GM18517 (cell line): ENCODE data around the gene KCNMA1.

ENCODE experiments used
- ATAC-seq: cut with Tn5 transposase; IDR thresholded peaks from one replicate; pipeline ENCODE4 v1.9.1; 2021; ENCODE audit warnings: mild to moderate bottlenecking, moderate library complexity; ENCODE audit not compliant: unreplicated experiment

Gene KCNMA1

GRCh38 chr10:77494756-77495541, 142.7 kb downstream of the KCNMA1 start:
- ATAC-seq, result no peak

DNA sequence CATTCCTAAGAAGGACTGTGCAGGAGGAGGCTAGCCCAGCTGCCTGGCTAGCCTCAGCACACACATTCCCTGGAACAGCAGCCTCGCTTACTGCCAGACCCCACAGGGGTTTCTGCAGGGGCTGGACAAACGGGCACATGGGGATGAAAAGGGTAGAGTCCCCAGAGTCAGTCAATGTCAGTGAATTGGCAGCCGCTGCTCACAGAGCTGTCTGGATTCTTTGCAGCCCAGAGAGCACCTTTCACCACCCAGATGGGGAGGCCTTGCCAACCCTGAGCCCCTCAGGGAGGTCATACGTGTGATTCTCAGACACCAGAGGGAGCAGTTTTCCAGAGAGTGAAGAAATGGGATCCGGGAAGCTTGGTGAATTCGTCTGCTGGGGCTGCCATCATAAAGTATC, 143.3 kb downstream of the KCNMA1 start:
- ATAC-seq, result no peak

GRCh38 chr10:77493851-77494261, 143.8 kb downstream of the KCNMA1 start:
- no peak for ATAC-seq

- ATAC-seq, result no peak
Measured at GRCh38 chr10:77493239-77493806, 144.3 kb downstream of the KCNMA1 start.

GRCh38 chr10:77492368-77492994, 145.1 kb downstream of the KCNMA1 start:
- ATAC-seq, result no peak

DNA sequence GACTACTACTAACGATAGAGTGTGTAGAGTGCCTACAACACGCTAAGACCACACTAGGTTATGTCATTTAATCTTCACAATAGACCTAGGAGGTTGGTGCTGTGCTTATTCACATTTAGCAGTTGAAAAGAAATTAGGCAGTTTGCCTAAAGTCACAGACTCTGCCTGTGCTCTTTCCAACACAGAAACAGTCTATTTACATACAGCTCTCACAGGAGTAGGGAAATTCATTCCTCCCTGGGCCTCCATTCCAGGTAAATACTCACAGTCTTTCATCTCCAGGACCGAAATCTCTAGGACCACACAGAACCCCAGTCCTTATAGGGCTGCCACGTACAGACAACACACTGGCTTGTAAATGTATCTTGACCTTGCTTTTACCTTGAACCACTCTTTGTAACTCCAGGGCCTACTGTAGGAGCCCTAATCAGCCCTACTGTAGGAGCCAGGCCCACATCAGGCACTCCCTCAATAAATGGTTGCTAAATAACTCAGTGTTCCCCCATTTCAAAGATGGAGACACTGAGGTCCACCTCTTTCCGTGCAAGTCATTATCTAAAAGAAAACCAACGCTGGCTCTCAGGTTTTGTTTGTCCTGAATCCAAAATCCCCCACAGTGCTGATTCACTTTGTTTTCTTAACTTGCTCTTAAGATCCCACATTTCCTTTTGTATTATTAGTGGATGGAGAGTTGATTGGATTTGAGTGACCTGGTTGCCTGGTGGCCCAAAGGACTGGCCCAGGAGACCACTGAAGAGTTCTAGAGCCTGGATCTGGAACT, 146.9 kb downstream of the KCNMA1 start:
- ATAC-seq, result no peak

- ATAC-seq, result no peak
Measured at GRCh38 chr10:77486517-77486916, 151.1 kb downstream of the KCNMA1 start.

- ATAC-seq, result no peak
Measured at GRCh38 chr10:77485847-77486246, 151.8 kb downstream of the KCNMA1 start.

GRCh38 chr10:77482072-77482471, 155.5 kb downstream of the KCNMA1 start:
- ATAC-seq, result no peak

GRCh38 chr10:77479586-77479985, 158.0 kb downstream of the KCNMA1 start:
- ATAC-seq, result no peak

DNA sequence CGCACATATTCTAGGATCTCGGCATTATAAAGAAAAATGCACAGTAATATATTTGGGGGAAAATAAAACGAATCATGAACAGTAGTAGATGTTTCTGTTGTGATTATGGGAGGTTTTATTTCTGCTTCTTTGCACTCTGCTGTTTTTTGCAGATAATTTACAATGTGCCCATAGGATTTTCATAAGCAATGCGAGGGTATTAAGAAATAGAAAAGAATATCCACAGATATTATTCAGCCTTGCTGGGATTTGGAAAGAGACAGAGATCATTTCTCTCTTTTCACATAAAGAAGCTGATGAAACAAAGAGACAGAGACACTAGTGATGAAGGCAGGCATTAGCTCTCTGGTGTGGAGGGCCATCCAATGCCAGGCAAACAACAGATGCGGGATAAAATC, 158.6 kb downstream of the KCNMA1 start:
- ATAC-seq, result no peak

DNA sequence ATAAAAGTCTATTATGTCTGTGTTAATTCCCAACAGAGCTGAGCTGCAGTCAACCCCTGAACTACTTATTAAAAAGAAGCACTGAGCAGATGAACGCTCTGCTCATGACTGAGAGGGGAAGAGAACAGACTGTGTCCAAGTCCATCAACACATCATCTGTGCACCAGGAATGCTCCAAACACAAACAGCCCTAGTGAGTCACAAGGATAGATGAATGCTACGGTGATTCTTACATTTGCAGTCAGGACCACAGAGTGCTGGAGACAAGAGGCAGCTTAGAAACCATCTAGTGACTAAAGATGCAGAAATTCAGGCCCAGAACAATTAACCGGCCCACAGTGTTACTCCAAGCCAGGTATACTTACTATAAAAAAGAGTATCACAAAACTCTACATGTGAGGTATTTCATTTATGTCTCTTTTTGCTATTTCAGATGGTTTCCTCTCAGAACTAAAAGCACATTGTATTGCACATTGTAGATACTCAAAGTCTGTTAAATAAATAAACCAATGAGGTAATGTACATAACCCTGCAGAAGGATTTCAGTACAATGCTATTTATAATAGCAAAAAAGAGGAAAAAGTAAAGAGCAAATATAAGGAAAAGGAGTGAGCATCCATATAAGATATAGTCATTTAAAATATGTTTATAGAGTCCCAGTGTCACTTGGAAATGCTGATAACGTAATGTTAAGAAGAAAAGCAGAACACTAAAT, 159.2 kb downstream of the KCNMA1 start:
- ATAC-seq, result no peak

GRCh38 chr10:77475522-77475921, 162.1 kb downstream of the KCNMA1 start:
- no peak for ATAC-seq

DNA sequence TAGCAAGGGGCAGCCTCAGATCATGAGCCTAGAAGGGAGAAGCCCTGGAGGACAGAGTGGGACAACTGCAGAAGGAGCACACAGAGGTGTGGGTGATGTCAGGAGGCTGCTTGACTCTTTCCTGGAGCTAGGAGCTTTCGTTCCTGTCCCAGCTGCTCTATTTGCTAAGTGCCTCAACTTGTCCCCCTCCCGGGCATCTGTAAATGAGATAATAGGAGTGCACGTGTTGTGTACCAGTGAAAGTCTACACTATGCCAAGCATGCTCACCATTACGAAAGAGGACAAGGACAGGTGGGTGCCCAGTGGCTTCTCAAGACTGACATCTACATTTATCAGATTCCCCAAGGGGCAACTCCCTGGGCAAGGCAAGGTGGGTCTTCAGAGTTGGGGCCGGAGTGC, 162.7 kb downstream of the KCNMA1 start:
- ATAC-seq, result no peak

- no peak for ATAC-seq
Measured at GRCh38 chr10:77474386-77474785, 163.2 kb downstream of the KCNMA1 start.

DNA sequence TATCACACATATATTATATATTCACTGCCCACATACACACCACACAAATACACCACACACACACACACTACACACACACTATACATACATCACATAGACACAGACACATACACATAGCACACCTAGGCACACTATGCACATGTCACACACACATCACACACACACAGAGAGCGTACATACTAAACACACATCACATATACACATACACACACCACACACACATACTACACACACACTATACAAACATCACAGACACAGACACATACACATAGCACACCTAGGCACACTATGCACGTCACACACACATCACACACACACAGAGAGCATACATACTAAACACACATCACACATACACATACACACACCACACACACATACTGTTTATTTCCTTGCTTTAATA, 165.5 kb downstream of the KCNMA1 start:
- ATAC-seq, result no peak

- ATAC-seq, result no peak
Measured at GRCh38 chr10:77471069-77471536, 166.5 kb downstream of the KCNMA1 start.

GRCh38 chr10:77467422-77467963, 170.1 kb downstream of the KCNMA1 start:
- no peak for ATAC-seq

GRCh38 chr10:77463967-77464745, 173.5 kb downstream of the KCNMA1 start:
- ATAC-seq, result no peak

DNA sequence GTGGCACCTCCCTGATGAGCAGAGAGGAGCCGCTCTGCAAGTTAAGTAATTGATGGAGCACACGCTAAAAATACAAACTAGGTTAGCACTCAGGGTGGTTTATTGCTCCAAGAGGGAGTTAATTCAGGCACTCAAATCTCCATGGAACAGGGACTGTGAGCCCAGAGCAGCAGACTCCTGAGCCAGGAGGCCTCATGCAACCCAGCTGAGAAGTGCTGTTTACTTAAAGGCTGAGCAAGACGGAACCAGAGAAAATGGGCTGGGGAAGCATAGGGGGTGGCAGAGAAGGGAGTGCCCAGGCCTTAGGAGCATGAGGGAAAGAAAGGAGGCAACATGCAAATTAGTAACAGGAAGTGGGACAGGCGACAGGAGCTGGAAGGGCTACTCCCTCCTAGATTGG, 174.1 kb downstream of the KCNMA1 start:
- no peak for ATAC-seq
